Central memory CD8-positive, alpha-beta T cell (primary cell): ENCODE results near the gene NUDT16L1.
"Not testable (repeated sequence)": the region's sequence is repeated elsewhere in the genome, so short reads cannot be mapped to it uniquely, and the experiment has no call there.

Source experiments
- ATAC-seq: fragments of 150-1000 bp; cut with Tn5 transposase; replicated peaks from 2 replicates; pipeline ENCODE4 v1.10.0; 2022; ENCODE audit warnings: mild to moderate bottlenecking, moderate FRiP score, moderate number of reproducible peaks; ENCODE audit not compliant: poor library complexity, severe bottlenecking; ENCODE audit errors: extremely low read depth
- DNase-seq, 2 donors: peaks; one replicate each; pipeline ENCODE4 v3.0.0; 2021; ENCODE audit warnings: low spot score in 2 of 2
- H3K27ac Mint-ChIP-seq: one replicate; pipeline ENCODE4 v1.8.0; 2022; ENCODE audit warnings: low read depth, mild to moderate bottlenecking, moderate library complexity, mixed read lengths
- H3K27me3 Mint-ChIP-seq: one replicate; pipeline ENCODE4 v1.8.0; 2022; ENCODE audit warnings: mixed read lengths
- H3K36me3 Mint-ChIP-seq: one replicate; pipeline ENCODE4 v1.8.0; 2022; ENCODE audit warnings: mild to moderate bottlenecking, moderate library complexity, mixed read lengths; ENCODE audit not compliant: insufficient read depth
- H3K4me1 Mint-ChIP-seq: one replicate; pipeline ENCODE4 v1.8.0; 2022; ENCODE audit warnings: mixed read lengths
- H3K4me3 Mint-ChIP-seq: one replicate; pipeline ENCODE4 v1.8.0; 2022; ENCODE audit warnings: mild to moderate bottlenecking, moderate library complexity, mixed read lengths
- H3K9me3 Mint-ChIP-seq: one replicate; pipeline ENCODE4 v1.8.0; 2022; ENCODE audit warnings: mixed read lengths

The NUDT16L1 gene

DNA sequence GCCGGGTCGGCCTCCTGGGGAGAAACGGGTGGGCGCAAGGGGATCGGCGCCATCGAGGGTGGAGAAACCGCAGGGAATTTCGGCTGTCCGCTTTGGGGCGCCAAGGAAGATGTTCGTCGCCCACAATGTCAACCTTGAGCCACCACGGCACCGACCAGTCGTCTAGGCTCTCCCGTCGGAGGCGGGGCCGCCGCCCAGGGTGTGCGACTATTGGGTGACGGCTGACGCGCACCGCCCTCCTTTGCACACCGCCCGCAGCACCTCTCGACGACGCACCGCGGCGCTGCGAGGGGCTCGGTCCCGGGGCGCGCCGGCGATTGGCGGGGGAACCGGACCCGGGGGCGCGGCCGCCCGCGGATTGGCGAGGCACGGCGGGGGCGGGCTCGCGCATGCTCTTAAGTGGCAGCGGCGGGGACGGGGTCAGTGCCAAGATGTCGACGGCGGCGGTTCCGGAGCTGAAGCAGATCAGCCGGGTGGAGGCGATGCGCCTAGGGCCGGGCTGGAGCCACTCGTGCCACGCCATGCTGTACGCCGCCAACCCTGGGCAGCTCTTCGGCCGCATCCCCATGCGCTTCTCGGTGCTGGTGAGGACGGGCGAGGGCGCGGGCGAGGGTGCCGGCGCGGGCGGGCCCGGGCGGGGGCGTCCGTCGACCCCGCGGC is at the start of gene NUDT16L1:
NUDT16L1 (plus strand) TSS at position 267 of the 660 bp plus-strand sequence; CDS start at position 432, 165 bp downstream.
- no peaks in the 10 kb centered on the region for H3K9me3 Mint-ChIP-seq
- peaks cover 44% of the 10 kb centered on the region for H3K36me3 Mint-ChIP-seq
- H3K27ac Mint-ChIP-seq: peak within 1 kb of the TSS; percentile 80
- no peaks in the 10 kb centered on the region for H3K27me3 Mint-ChIP-seq
- ATAC-seq: peak; percentile 95
- DNase-seq: peak; percentile 94 to 96
- peak within 1 kb of the TSS; percentile 82 for H3K4me3 Mint-ChIP-seq
- peaks cover 15% of the 10 kb centered on the region for H3K4me1 Mint-ChIP-seq

DNA sequence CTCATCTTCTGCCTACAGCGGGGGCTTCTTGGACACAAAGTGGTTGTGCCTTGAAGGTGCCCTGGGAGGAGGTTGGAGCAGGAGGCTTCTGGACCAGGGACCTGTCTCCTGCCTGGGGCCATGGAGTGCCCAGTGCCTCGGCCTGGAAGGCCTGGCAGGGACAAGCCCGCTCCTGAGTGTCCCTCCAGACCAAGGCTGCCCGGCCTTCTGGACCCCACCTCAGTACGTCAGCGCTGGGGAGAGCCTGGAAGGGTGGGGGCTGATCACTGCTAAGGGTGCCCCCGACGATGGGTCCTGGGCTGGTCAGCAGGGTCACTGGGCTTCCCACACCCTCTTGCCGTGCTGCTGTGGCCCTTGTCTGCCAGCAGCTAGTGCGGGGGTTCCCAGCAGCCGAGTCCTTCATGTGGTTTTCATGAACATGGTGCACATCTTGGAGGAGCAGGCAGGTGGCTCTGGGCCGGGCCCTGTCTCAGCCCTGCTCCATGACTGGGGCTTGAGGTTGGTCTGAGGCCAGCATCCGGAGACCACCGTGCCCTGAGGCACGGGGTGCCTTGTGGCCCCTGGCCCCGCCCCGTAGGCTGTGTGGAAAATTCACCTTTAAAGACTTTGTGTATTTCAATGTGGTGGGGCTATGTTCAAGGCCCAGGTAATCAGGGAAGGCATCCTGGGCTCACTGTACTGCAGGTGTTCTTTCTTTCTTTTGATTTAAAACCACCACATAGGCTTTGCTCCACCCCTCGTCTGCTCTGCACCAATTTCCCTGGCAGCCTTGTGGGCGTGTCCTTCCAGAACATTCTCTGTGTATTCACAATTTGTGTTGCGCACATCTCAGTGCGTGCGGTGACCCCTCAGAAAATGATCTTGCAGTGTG is 46.4 kb upstream of the NUDT16L1 start:
- H3K4me3 Mint-ChIP-seq: no peak overlapping the region
- H3K27me3 Mint-ChIP-seq: no peaks in the 10 kb centered on the region
- H3K9me3 Mint-ChIP-seq: no peaks in the 10 kb centered on the region
- peaks cover 28% of the 10 kb centered on the region for H3K36me3 Mint-ChIP-seq
- DNase-seq (no peak), ATAC-seq (no peak)
- peaks cover 37% of the 10 kb centered on the region for H3K4me1 Mint-ChIP-seq
- no peak overlapping the region for H3K27ac Mint-ChIP-seq

DNA sequence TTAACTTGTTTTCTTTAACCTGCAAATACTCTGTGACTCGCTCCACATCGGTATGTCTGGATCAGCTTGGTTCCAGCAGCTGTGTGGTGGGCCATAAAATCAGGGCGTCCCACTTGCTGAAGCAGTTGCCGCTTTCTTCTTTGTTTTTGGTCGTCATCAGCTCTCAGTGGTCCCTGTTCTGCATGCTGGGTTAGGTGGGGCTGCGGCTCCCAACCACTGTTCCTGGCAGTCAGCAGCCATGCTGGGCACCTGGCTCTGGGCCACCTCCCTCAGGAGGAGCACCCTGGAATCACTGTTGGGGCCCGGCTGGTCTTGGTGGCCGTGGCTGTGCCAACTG is 45.8 kb upstream of the NUDT16L1 start:
- DNase-seq: no peak
- Mint-ChIP-seq H3K4me1 (peaks cover 37% of the 10 kb centered on the region), H3K4me3 (no peak overlapping the region), H3K36me3 (peaks cover 30% of the 10 kb centered on the region), H3K9me3 (no peaks in the 10 kb centered on the region), H3K27me3 (no peaks in the 10 kb centered on the region), H3K27ac (no peak overlapping the region)
- no peak for ATAC-seq

DNA sequence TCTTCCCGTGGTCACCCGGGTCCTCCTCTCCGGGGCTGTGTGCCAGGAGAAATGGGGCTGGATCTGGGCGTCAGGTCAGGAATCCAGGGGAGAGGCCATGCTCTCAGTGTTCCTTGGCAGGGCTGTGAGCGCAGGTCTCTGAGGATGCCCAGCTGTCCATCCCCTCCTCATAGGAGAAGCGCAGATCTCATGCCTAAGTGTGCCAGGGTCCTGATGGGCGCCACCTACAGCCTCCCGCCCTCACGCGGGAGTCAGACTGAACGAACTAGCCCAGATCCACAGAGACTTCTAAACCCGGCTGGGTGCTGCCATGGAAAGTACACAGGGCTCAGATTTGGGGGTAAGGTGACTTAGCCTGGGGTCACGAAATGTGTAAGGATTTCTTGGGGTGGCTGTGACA is 44.4 kb upstream of the NUDT16L1 start:
- DNase-seq: no peak
- Mint-ChIP-seq H3K36me3 (peaks cover 30% of the 10 kb centered on the region), H3K9me3 (no peaks in the 10 kb centered on the region), H3K27me3 (no peaks in the 10 kb centered on the region), H3K27ac (peak overlapping the region; percentile 82), H3K4me3 (peak overlapping the region; percentile 38), H3K4me1 (peaks cover 37% of the 10 kb centered on the region)
- no peak for ATAC-seq

DNA sequence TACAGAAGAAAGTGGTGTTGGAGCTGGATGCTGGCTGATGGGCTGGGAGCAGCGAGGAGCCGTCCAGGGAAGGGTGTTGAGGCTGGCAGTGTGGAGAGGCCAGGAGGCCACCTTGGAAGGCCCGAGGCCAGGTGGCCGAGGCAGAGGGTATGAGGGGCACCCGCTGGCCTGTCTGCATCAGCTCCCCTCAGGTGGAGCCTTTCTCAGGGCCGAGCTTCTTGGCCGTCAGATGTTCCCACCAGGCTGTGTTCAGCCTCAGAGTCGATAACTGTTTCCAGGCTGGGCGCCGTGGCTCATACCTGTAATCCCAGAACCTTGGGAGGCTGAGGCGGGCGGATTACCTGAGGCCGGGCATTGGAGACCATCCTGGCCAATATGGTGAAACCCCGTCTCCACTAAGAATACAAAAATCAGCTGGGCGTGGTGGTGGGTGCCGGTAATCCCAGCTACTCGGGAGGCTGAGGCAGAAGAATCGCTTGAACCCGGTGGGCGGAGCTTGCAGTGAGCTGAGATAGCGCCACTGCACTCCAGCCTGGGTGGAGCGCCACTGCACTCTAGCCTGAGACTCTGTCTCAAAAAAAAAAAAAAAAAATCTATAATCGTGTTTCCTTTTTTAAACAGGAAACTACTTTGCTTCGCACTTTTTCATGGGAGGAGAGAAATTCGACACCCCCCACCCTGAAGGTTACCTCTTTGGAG is 43.5 kb upstream of the NUDT16L1 start:
- no peak overlapping the region for H3K4me3 Mint-ChIP-seq
- no peaks in the 10 kb centered on the region for H3K27me3 Mint-ChIP-seq
- H3K36me3 Mint-ChIP-seq: peaks cover 31% of the 10 kb centered on the region
- peaks cover 37% of the 10 kb centered on the region for H3K4me1 Mint-ChIP-seq
- H3K9me3 Mint-ChIP-seq: no peaks in the 10 kb centered on the region
- DNase-seq (no peak), ATAC-seq (peak; percentile 44)
- H3K27ac Mint-ChIP-seq: no peak overlapping the region

DNA sequence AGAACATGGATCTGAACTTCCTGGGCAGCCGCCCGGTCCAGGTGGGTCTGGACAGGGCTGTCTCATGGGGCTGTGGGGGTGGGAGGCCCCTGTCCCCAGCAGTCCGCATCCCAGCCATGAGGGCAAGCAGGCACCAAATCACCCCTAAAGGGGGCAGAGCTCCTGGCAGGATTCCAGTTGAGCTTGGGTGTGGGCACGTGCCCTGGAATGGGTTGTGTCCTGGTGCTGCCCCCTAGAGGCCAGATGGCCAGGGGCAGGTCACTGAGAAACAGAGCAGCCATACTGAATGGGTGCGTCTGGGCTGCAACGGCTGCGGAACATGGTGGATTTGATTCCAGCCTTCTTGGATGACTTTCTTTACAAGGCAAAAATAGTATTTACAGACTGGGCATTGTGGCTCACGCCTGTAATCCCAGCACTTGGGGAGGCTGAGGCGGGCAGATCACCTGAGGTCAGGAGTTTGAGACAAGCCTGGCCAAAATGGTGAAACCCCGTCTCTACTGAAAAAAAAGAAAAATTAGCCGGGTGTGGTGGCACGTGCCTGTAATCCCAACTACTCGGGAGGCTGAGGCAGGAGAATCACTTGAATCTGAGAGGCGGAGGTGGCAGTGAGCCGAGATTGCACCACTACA is 42.8 kb upstream of the NUDT16L1 start:
- ATAC-seq (peak; percentile 60), DNase-seq (peak; percentile 66 to 67)
- Mint-ChIP-seq H3K4me1 (peaks cover 32% of the 10 kb centered on the region), H3K27ac (peak overlapping the region; percentile 41), H3K36me3 (peaks cover 32% of the 10 kb centered on the region)
- H3K27me3 Mint-ChIP-seq, H3K4me3 Mint-ChIP-seq, H3K9me3 Mint-ChIP-seq: not testable (repeated sequence)

DNA sequence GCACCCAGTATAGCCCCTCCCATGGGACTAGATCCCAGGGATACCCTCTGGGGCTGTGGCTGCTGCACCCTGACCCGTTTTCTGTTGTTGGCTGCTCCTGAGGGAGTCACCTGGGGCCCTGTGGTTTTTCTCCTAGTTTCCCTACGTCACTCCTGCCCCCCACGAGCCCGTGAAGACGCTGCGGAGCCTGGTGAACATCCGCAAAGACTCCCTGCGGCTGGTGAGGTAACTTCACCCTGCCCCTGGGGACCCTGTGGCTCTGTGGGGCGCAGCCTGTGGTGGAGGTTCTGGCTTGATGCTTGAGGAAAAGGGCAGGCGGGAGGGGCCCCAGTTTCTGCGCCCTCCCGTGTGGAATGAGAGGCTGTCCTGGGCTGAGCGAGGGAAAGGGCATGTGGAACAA is 41.5 kb upstream of the NUDT16L1 start:
- Mint-ChIP-seq H3K9me3 (no peaks in the 10 kb centered on the region), H3K4me1 (peaks cover 28% of the 10 kb centered on the region), H3K4me3 (no peak overlapping the region), H3K27me3 (no peaks in the 10 kb centered on the region), H3K36me3 (peaks cover 34% of the 10 kb centered on the region), H3K27ac (no peak overlapping the region)
- DNase-seq: no peak
- ATAC-seq: no peak

DNA sequence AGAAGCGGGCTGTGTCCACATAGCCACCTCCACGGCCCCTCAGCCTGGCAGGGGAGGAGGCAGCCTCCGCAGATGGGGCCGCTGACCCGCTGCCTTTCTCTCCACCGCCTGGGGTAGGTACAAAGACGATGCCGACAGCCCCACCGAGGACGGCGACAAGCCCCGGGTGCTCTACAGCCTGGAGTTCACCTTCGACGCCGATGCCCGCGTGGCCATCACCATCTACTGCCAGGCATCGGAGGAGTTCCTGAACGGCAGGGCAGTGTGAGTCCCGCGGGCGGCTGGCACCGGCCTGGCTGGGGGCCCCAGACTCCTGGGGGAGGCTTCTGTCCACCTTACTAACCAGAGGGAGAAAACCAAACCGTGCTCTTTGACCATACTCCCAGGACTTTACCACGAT is 40.8 kb upstream of the NUDT16L1 start:
- ATAC-seq (no peak), DNase-seq (no peak)
- H3K27me3 Mint-ChIP-seq: no peaks in the 10 kb centered on the region
- peaks cover 38% of the 10 kb centered on the region for H3K36me3 Mint-ChIP-seq
- peaks cover 23% of the 10 kb centered on the region for H3K4me1 Mint-ChIP-seq
- no peaks in the 10 kb centered on the region for H3K9me3 Mint-ChIP-seq
- no peak overlapping the region for H3K4me3 Mint-ChIP-seq
- H3K27ac Mint-ChIP-seq: no peak overlapping the region

DNA sequence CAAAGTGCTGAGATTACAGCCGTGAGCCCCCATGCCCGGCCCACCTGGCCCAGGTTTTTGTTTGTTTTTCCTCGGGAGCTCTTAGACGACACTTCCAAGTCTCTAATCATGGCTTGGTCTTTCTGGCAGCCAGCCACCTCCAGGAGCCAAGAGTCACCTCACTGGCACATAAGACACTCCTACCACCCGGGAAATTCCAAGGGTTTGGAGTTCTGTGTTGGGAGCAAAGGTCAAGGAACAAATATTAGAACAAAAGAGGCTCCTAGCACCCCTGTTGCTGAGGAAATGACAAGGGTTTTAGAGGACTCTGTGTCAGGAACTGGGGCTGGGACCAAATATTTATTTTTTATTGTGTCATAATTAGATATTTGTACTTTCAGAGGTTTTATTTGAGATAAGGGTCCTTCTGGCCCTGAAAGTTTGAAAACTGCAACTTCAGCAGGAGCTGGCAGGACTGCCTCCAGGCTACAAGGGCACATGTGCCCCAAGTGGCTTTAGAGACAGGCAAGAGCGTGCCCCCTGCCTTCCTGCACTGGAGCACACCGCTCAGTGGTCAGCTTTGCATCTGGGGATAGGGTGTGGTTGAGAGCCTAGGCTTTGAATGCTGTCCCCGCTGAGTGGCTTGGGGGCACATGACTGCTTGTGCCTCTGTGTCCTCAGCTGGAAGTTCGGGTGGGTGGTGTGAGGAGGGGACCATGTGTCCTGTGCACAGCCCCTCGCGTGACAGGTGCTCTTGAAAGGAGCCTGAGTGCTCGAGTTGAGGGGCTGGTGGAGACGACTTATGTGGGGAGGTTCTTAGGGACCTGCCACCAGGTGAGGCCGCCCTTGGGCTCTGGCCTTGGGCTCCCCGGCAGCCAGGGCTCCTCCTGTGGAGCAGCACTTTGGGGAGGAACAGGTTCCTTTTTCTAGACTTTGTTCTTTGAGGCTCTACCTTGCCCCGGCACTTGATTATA is 39.1 kb upstream of the NUDT16L1 start:
- no peaks in the 10 kb centered on the region for H3K27me3 Mint-ChIP-seq
- H3K4me1 Mint-ChIP-seq: peaks cover 16% of the 10 kb centered on the region
- no peak overlapping the region for H3K27ac Mint-ChIP-seq
- no peaks in the 10 kb centered on the region for H3K9me3 Mint-ChIP-seq
- no peak for ATAC-seq
- H3K36me3 Mint-ChIP-seq: peaks cover 36% of the 10 kb centered on the region
- DNase-seq: no peak
- H3K4me3 Mint-ChIP-seq: no peak overlapping the region

DNA sequence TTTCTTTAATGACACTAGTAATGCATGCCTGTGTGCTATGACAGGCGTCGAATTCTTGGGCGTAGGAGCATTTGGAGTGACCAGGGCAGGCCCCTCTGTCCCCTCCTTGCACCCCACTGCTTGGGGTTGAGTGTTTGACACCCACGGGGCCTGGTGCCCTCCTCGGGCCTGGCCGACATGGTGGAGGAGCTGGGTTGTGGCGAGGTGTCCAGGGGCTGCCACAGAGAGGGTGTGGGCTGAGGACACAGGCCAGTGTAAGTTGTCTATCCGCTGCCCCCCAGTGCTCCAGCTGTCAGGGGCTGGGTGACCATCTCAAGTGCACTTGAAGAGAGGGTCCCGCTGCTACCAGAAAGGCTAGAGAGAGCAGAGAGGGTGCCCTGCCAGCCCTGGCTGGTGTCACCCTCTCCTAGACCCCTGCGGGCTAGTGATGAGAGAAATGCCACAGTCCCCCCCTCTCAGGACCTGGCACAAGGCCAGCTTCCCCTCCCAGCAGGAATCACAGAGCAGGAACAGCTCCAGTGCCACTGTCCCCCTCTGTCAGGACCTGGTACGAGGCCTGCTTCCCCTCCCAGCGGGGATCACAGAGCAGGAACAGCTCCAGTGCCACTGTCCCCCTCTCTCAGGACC is 38.3 kb upstream of the NUDT16L1 start:
- Mint-ChIP-seq H3K4me1 (peaks cover 18% of the 10 kb centered on the region), H3K9me3 (no peaks in the 10 kb centered on the region), H3K36me3 (peaks cover 32% of the 10 kb centered on the region), H3K27me3 (no peaks in the 10 kb centered on the region), H3K27ac (no peak overlapping the region), H3K4me3 (no peak overlapping the region)
- no peak for ATAC-seq
- DNase-seq: no peak

DNA sequence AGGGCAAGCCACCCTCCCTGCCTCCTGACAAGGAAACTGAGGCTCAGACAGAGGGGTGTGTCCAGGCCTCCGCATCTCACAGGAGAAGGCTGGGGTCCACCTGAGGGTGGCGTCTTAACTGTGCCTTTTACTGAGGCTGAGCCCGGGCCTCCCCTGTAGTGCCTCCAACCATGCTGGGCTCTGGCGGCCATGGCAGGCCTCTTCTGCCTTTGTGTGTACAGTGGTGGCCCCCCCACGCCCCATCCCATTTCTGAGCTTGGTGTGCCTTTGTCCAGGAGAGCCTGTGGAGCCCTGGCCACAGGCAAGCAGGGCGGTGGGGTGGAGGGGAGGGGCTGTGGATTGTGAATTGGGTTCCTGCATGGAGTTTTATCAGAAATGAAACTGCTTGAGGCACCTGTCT is 37.6 kb upstream of the NUDT16L1 start:
- no peak for ATAC-seq

More for the DNA sequence above, 37.6 kb upstream of the NUDT16L1 start:
- no peak for DNase-seq
- no peaks in the 10 kb centered on the region for H3K27me3 Mint-ChIP-seq
- no peaks in the 10 kb centered on the region for H3K9me3 Mint-ChIP-seq
- H3K4me3 Mint-ChIP-seq: no peak overlapping the region
- H3K36me3 Mint-ChIP-seq: peaks cover 27% of the 10 kb centered on the region
- peaks cover 17% of the 10 kb centered on the region for H3K4me1 Mint-ChIP-seq
- H3K27ac Mint-ChIP-seq: no peak overlapping the region
